HL-60 (cell line): Measurements from ENCODE around the gene EIPR1.

ENCODE experiments used
- DNase-seq, 2 experiments: peaks; one replicate each; pipeline ENCODE4 v3.0.0-alpha.2; 2010 to 2020; ENCODE audit warnings: low read depth in 1 of 2, low spot score in 1 of 2
- H3K27ac ChIP-seq: fragments of 250-450 bp; sonication (Bioruptor Pico); replicated peaks from 2 replicates; pipeline ENCODE4 v1.5.1; 2020; ENCODE audit warnings: mild to moderate bottlenecking, moderate library complexity
- H3K27me3 ChIP-seq: fragments of 250-450 bp; sonication (Bioruptor Pico); 2 replicates; pipeline ENCODE4 v1.5.1; 2021; ENCODE audit warnings: mild to moderate bottlenecking, moderate library complexity; ENCODE audit not compliant: insufficient read depth, poor library complexity, severe bottlenecking
- H3K4me3 ChIP-seq: replicated peaks from 2 replicates; pipeline ENCODE4 v1.5.1; 2011; ENCODE audit warnings: mild to moderate bottlenecking, control low read depth, low read length; ENCODE audit not compliant: insufficient read depth
- GABPA ChIP-seq: IDR thresholded peaks from 2 replicates; pipeline ENCODE4 v1.6.1; 2012; ENCODE audit warnings: low read depth
- POLR2AphosphoS5 ChIP-seq: IDR thresholded peaks from 2 replicates; pipeline ENCODE4 v1.6.1; 2012; ENCODE audit warnings: low read depth
- REST ChIP-seq: IDR thresholded peaks from 2 replicates; pipeline ENCODE4 v1.6.1; 2012; ENCODE audit warnings: low read depth; ENCODE audit not compliant: insufficient replicate concordance
- SPI1 ChIP-seq: IDR thresholded peaks from 2 replicates; pipeline ENCODE4 v1.6.1; 2012; ENCODE audit warnings: low read depth, mild to moderate bottlenecking, borderline replicate concordance
- TF ChIP-seq, protein P1 (sequence below): IDR thresholded peaks from one replicate; pipeline ENCODE4 v1.5.1; 2011; ENCODE audit warnings: low read length, control low read depth, inconsistent platforms; ENCODE audit not compliant: insufficient read depth

Gene EIPR1

GRCh38 chr2:3256157-3256556 is 121.5 kb downstream of the EIPR1 start:
- H3K4me3 ChIP-seq = no peak overlapping the region
- TF ChIP-seq POLR2AphosphoS5 (no peak), SPI1 (no peak), REST (no peak)
- TF ChIP-seq, protein P1, sequence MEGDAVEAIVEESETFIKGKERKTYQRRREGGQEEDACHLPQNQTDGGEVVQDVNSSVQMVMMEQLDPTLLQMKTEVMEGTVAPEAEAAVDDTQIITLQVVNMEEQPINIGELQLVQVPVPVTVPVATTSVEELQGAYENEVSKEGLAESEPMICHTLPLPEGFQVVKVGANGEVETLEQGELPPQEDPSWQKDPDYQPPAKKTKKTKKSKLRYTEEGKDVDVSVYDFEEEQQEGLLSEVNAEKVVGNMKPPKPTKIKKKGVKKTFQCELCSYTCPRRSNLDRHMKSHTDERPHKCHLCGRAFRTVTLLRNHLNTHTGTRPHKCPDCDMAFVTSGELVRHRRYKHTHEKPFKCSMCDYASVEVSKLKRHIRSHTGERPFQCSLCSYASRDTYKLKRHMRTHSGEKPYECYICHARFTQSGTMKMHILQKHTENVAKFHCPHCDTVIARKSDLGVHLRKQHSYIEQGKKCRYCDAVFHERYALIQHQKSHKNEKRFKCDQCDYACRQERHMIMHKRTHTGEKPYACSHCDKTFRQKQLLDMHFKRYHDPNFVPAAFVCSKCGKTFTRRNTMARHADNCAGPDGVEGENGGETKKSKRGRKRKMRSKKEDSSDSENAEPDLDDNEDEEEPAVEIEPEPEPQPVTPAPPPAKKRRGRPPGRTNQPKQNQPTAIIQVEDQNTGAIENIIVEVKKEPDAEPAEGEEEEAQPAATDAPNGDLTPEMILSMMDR = no peak
- no peaks in the 10 kb centered on the region for H3K27me3 ChIP-seq
- DNase-seq = no peak
- no peak overlapping the region for H3K27ac ChIP-seq

DNA sequence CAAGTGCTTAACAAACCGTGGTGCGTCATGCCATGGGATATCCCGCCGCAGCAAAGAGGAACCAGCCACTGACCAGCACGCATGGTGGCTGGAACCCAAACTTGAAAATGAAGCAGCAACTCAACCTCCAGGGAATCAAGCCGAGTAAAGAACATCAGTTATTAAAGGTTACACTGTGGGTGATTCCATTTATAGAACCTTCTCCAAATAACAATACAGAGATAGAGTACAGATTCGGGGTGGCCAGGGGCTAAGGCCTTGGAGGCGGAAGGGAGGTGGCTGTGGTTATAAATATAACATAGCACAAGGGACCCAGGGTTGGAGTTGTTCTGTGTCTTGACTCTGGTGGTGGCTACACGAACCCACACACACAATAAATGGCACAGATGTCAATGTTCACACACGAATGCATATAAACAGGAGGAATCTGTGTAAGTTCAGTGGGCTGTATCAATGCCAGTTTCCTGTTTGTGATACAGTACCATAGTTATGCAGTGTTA is 123.1 kb downstream of the EIPR1 start:
- DNase-seq = no peak
- no peak overlapping the region for H3K27ac ChIP-seq

DNA sequence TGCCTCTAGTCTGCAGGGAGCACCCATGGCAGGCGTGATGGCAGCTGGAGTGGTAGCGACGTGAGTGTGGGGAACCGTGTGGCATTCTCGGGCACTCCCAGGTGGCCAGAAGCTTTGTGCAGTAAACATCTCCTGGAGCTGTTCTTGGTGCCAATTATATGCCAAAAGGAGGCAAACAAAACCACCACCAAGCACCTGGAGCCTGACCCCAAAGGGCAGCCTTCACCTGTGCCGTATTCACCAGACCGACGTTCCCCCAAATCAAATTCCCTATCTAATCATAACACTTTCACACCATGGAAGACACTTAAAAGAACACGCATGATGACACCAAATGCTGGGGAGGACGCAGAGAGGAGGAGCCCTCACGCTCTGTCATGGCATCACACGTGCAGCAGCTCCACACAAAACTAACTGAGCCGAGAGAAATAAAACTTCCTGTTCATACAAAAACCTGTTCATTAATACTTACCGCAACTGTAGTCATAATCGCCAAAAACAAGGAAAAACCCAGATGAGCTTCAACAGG is 123.6 kb downstream of the EIPR1 start:
- no peak overlapping the region for H3K27ac ChIP-seq
- TF ChIP-seq GABPA = no peak
- TF ChIP-seq, protein P1 = no peak
- TF ChIP-seq REST = no peak
- H3K27me3 ChIP-seq = no peaks in the 10 kb centered on the region
- H3K4me3 ChIP-seq = no peak overlapping the region
- no peak for DNase-seq

More for the DNA sequence above, 123.1 kb downstream of the EIPR1 start:
- Histone ChIP-seq H3K4me3 (no peak overlapping the region), H3K27me3 (no peaks in the 10 kb centered on the region)
- no peak for TF ChIP-seq REST
- TF ChIP-seq, protein P1 = no peak
- TF ChIP-seq POLR2AphosphoS5 = no peak
- TF ChIP-seq GABPA = no peak
- no peak for TF ChIP-seq SPI1
